ENCODE results near the gene CNTN4. TPM values are rescaled to one million over a fixed set of nuclear protein-coding genes. Genes with fewer than 3 reads are reported as not detected.

Gene CNTN4
- total RNA-seq, 1 experiment from 2014 or later: not detected

DNA sequence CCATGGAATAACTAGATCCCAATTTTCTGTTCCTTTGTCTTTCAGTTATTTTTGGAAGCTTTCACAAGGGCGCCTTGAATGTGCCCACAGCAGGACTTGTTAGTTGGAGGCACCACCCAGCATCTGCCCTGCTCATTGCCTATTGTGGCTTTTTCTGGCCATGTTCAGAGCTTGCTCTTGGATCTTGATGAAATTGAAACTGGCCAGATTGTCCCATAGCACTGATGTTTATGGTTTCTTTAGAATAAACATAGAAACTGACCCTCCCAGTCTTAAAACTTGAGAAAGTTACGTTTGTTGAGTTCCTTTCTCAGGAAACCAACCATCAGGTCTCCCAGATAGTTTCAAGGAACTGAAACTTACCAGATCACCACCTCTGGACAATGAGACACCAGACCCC is 536.8 kb downstream of the CNTN4 start:
- no peak for DNase-seq (ENCODE audit: low spot score)
- no peak overlapping the region for H3K27ac Mint-ChIP-seq

DNA sequence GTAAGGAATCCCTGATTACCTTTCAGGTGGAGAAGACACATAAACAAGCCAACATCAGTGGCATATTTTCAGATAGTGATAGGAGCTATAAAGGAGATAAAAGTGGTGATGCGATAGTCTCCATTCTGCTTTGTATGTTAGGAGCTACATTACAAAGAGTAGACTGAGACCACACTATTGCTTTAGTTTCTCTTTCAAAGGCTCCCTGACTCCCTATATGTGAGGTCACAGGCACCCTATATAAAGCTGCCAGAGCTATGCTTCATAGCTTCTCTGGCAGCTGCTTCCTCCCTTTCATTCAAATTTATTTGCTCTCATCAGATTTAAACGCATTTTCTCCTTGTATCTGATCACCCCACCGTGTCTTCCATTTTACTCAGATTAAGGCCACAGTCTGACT is 544.9 kb downstream of the CNTN4 start:
- no peak overlapping the region for H3K27ac Mint-ChIP-seq
- no peaks in the 10 kb centered on the region for H3K4me1 Mint-ChIP-seq
- H3K27me3 Mint-ChIP-seq (ENCODE audit: low read depth): peaks cover 14% of the 10 kb centered on the region
- TF ChIP-seq, protein P1, sequence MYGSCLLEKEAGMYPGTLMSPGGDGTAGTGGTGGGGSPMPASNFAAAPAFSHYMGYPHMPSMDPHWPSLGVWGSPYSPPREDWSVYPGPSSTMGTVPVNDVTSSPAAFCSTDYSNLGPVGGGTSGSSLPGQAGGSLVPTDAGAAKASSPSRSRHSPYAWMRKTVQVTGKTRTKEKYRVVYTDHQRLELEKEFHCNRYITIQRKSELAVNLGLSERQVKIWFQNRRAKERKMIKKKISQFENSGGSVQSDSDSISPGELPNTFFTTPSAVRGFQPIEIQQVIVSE (CRISPR knock-in tag; IDR thresholded peaks at IDR 0.05; ENCODE audit: borderline replicate concordance): no peak
- no peak for TF ChIP-seq EMX1 (CRISPR knock-in tag; IDR thresholded peaks at IDR 0.05)
- TF ChIP-seq, protein P2, sequence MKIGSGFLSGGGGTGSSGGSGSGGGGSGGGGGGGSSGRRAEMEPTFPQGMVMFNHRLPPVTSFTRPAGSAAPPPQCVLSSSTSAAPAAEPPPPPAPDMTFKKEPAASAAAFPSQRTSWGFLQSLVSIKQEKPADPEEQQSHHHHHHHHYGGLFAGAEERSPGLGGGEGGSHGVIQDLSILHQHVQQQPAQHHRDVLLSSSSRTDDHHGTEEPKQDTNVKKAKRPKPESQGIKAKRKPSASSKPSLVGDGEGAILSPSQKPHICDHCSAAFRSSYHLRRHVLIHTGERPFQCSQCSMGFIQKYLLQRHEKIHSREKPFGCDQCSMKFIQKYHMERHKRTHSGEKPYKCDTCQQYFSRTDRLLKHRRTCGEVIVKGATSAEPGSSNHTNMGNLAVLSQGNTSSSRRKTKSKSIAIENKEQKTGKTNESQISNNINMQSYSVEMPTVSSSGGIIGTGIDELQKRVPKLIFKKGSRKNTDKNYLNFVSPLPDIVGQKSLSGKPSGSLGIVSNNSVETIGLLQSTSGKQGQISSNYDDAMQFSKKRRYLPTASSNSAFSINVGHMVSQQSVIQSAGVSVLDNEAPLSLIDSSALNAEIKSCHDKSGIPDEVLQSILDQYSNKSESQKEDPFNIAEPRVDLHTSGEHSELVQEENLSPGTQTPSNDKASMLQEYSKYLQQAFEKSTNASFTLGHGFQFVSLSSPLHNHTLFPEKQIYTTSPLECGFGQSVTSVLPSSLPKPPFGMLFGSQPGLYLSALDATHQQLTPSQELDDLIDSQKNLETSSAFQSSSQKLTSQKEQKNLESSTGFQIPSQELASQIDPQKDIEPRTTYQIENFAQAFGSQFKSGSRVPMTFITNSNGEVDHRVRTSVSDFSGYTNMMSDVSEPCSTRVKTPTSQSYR (CRISPR knock-in tag; IDR thresholded peaks at IDR 0.05): no peak
- TF ChIP-seq KAT7 (CRISPR knock-in tag; IDR thresholded peaks at IDR 0.05; ENCODE audit: borderline replicate concordance): no peak
- TF ChIP-seq, protein P3, sequence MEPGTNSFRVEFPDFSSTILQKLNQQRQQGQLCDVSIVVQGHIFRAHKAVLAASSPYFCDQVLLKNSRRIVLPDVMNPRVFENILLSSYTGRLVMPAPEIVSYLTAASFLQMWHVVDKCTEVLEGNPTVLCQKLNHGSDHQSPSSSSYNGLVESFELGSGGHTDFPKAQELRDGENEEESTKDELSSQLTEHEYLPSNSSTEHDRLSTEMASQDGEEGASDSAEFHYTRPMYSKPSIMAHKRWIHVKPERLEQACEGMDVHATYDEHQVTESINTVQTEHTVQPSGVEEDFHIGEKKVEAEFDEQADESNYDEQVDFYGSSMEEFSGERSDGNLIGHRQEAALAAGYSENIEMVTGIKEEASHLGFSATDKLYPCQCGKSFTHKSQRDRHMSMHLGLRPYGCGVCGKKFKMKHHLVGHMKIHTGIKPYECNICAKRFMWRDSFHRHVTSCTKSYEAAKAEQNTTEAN (CRISPR knock-in tag; IDR thresholded peaks at IDR 0.05): no peak
- no peak for TF ChIP-seq FOXJ3 (CRISPR knock-in tag; IDR thresholded peaks at IDR 0.05; ENCODE audit: borderline replicate concordance)
- TF ChIP-seq GABPB1 (CRISPR knock-in tag; IDR thresholded peaks at IDR 0.05): no peak
- TF ChIP-seq MYBL2 (CRISPR knock-in tag; IDR thresholded peaks at IDR 0.05): no peak
- TF ChIP-seq, protein P4, sequence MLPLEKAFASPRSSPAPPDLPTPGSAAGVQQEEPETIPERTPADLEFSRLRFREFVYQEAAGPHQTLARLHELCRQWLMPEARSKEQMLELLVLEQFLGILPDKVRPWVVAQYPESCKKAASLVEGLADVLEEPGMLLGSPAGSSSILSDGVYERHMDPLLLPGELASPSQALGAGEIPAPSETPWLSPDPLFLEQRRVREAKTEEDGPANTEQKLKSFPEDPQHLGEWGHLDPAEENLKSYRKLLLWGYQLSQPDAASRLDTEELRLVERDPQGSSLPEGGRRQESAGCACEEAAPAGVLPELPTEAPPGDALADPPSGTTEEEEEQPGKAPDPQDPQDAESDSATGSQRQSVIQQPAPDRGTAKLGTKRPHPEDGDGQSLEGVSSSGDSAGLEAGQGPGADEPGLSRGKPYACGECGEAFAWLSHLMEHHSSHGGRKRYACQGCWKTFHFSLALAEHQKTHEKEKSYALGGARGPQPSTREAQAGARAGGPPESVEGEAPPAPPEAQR (CRISPR knock-in tag; IDR thresholded peaks at IDR 0.05): no peak
- ChIA-PET POLR2A (no interaction called here), CTCF (no interaction called here)
- H3K36me3 Mint-ChIP-seq: peaks cover 75% of the 10 kb centered on the region
- no peak for DNase-seq (ENCODE audit: low spot score)
- peaks cover 91% of the 10 kb centered on the region for H3K9me3 Mint-ChIP-seq
- no peak overlapping the region for H3K4me3 Mint-ChIP-seq
- no peak for ATAC-seq

More for the DNA sequence above, 536.8 kb downstream of the CNTN4 start:
- ChIA-PET CTCF (no interaction called here), POLR2A (no interaction called here)
- TF ChIP-seq FOXJ3 (CRISPR knock-in tag; IDR thresholded peaks at IDR 0.05; ENCODE audit: borderline replicate concordance) (no peak), RORB (CRISPR knock-in tag; IDR thresholded peaks at IDR 0.05) (no peak), SOX15 (CRISPR knock-in tag; IDR thresholded peaks at IDR 0.05) (no peak), GABPB1 (CRISPR knock-in tag; IDR thresholded peaks at IDR 0.05) (no peak), ZNF416 (CRISPR knock-in tag; IDR thresholded peaks at IDR 0.05) (no peak)
- TF ChIP-seq, protein P5, sequence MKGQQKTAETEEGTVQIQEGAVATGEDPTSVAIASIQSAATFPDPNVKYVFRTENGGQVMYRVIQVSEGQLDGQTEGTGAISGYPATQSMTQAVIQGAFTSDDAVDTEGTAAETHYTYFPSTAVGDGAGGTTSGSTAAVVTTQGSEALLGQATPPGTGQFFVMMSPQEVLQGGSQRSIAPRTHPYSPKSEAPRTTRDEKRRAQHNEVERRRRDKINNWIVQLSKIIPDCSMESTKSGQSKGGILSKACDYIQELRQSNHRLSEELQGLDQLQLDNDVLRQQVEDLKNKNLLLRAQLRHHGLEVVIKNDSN (CRISPR knock-in tag; IDR thresholded peaks at IDR 0.05): no peak
- TF ChIP-seq, protein P6, sequence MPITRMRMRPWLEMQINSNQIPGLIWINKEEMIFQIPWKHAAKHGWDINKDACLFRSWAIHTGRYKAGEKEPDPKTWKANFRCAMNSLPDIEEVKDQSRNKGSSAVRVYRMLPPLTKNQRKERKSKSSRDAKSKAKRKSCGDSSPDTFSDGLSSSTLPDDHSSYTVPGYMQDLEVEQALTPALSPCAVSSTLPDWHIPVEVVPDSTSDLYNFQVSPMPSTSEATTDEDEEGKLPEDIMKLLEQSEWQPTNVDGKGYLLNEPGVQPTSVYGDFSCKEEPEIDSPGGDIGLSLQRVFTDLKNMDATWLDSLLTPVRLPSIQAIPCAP (CRISPR knock-in tag; IDR thresholded peaks at IDR 0.05): no peak
- Mint-ChIP-seq H3K36me3 (peaks cover 71% of the 10 kb centered on the region), H3K4me3 (no peak overlapping the region), H3K9me3 (peaks cover 79% of the 10 kb centered on the region), H3K27me3 (ENCODE audit: low read depth) (0 out of 2 replicates have a peak, but pooled peaks cover 6% of the 10 kb centered on the region), H3K4me1 (no peaks in the 10 kb centered on the region)
- ATAC-seq: no peak

DNA sequence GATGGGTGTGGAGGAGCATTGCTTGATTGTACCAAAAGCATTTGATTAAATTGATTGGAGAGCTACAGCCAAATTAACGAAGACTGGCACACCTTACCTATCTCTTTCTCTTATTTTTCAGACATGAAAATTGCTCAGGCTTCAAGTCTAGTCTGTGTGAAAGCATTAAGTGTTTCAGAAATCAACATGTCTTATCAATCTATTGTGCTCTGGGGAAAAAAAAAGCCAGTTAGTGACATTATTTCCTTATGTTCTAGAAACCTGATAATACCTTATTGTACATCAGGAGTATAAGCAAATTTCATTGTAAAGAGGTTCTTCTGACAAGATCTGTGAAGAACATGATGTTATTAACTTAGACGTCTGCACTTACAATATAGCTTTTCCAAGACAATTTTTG is 546.3 kb downstream of the CNTN4 start:
- no peak for ATAC-seq
- peaks cover 8% of the 10 kb centered on the region for H3K27me3 Mint-ChIP-seq (ENCODE audit: low read depth)
- H3K4me3 Mint-ChIP-seq: no peak overlapping the region
- peaks cover 90% of the 10 kb centered on the region for H3K9me3 Mint-ChIP-seq
- CTCF ChIA-PET: no interaction called here
- peaks cover 71% of the 10 kb centered on the region for H3K36me3 Mint-ChIP-seq
- H3K4me1 Mint-ChIP-seq: no peaks in the 10 kb centered on the region
- no peak for DNase-seq (ENCODE audit: low spot score)
- POLR2A ChIA-PET: no interaction called here
- H3K27ac Mint-ChIP-seq: no peak overlapping the region
- TF ChIP-seq NFE2L1 (CRISPR knock-in tag; IDR thresholded peaks at IDR 0.05): no peak
- TF ChIP-seq, protein P7, sequence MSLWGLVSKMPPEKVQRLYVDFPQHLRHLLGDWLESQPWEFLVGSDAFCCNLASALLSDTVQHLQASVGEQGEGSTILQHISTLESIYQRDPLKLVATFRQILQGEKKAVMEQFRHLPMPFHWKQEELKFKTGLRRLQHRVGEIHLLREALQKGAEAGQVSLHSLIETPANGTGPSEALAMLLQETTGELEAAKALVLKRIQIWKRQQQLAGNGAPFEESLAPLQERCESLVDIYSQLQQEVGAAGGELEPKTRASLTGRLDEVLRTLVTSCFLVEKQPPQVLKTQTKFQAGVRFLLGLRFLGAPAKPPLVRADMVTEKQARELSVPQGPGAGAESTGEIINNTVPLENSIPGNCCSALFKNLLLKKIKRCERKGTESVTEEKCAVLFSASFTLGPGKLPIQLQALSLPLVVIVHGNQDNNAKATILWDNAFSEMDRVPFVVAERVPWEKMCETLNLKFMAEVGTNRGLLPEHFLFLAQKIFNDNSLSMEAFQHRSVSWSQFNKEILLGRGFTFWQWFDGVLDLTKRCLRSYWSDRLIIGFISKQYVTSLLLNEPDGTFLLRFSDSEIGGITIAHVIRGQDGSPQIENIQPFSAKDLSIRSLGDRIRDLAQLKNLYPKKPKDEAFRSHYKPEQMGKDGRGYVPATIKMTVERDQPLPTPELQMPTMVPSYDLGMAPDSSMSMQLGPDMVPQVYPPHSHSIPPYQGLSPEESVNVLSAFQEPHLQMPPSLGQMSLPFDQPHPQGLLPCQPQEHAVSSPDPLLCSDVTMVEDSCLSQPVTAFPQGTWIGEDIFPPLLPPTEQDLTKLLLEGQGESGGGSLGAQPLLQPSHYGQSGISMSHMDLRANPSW (CRISPR knock-in tag; conservative IDR thresholded peaks at IDR 0.05; ENCODE audit: low read depth): no peak
